Adrenal gland (tissue), 12 donors: ENCODE data around the gene RUNDC1. TPM values are rescaled to one million over a fixed set of nuclear protein-coding genes. Genes with fewer than 3 reads are reported as not detected.
A peak's percentile ranks its signal among the peaks of the same experiment; 100 is the strongest.
"Not testable (repeated sequence)": the region's sequence is repeated elsewhere in the genome, so short reads cannot be mapped to it uniquely, and the experiment has no call there.

ENCODE experiments used
- DNase-seq, 7 donors: peaks; one replicate each; pipeline ENCODE4 v3.0.0-alpha.2; 2019 to 2020
- H3K27ac ChIP-seq, 5 donors: fragments of 200-600 bp; sonication (generic) in 4 of 5; 1 replicate in 3 of 5; 2 replicates in 2 of 5; pipeline versions ENCODE4 v1.5.1 to v1.8.0; 2016 to 2020; ENCODE audit warnings: mild to moderate bottlenecking in 1 of 5
- H3K27me3 ChIP-seq: fragments of 200-600 bp; 2 replicates; pipeline ENCODE4 v1.8.0; 2021
- H3K36me3 ChIP-seq, 2 donors: fragments of 200-600 bp; replicated peaks in 1 of 2; 1 replicate in 1 of 2; 2 replicates in 1 of 2; pipeline versions ENCODE4 v1.5.1 to v1.8.0; 2018 to 2022
- H3K4me1 ChIP-seq, 2 donors: fragments of 200-600 bp; replicated peaks in 1 of 2; 1 replicate in 1 of 2; 2 replicates in 1 of 2; pipeline versions ENCODE4 v1.5.1 to v1.8.0; 2018 to 2021
- H3K4me3 ChIP-seq, 4 donors: fragments of 200-600 bp; sonication (generic) in 3 of 4; one replicate each; pipeline ENCODE4 v1.5.1; 2016 to 2018
- H3K9me3 ChIP-seq, 3 donors: fragments of 200-600 bp; sonication (generic) in 1 of 3; replicated peaks in 1 of 3; 1 replicate in 2 of 3; 2 replicates in 1 of 3; pipeline versions ENCODE4 v1.5.1 to v1.8.0; 2016 to 2021
- POLR2A ChIP-seq, 2 donors: fragments of 450-650 bp; IDR thresholded peaks; one replicate each; pipeline ENCODE4 v1.6.1; 2017; ENCODE audit warnings: antibody characterized with exemption in 2 of 2, mild to moderate bottlenecking in 2 of 2, moderate library complexity in 1 of 2
- WGBS, 4 donors: extraction: QIAGEN DNeasy Blood & Tissue Kit in 2 of 4; methylation state at CpG; one replicate each; pipeline versions ENCODE4 v1.1.5 to v1.1.7; 2013 to 2017; 5-methylcytosine and 5-hydroxymethylcytosine counted together
- intact Hi-C, 2 donors: fragments of 100-400 bp; cut with DNase I; formaldehyde crosslinking; loops; one replicate each; pipeline versions ENCODE4 v1.14.1 to v1.15.0; 2022 to 2023
- polyA plus RNA-seq, 3 donors: library from polyadenylated mRNA; stranded (reverse); fragments of 200-250 nt in 2 of 3; fragments of 350-450 nt in 1 of 3; fragmentation: Illumina TruSeq in 1 of 3; extraction: RNeasy Lipid Tissue Mini Kit (QIAGEN cat#74804) in 1 of 3; gene quantifications; one replicate each; pipeline ENCODE4 v1.2.3, GENCODE V29; 2013 to 2014
- total RNA-seq, 9 donors: library from RNA; depleted of rRNA in 4 of 9; stranded (reverse); fragments of >200 nt in 4 of 9; fragments of 120-200 nt in 1 of 9; fragmentation: NEBNext Ultra II Directional in 1 of 9; extraction: Animal tissue kit (Norgen Biotek cat#: 25700) in 1 of 9; gene quantifications; one replicate each; pipeline versions ENCODE4 v1.1.0 to v1.2.4, GENCODE V29; 2013 to 2023
- TF ChIP-seq, protein P1 (sequence below), 6 experiments: fragments of 450-650 bp in 4 of 6; fragments of 200-600 bp in 2 of 6; sonication (generic) in 1 of 6; IDR thresholded peaks; 1 replicate in 5 of 6; 2 replicates in 1 of 6; pipeline versions ENCODE4 v1.5.1 to v1.8.0; 2016 to 2021; ENCODE audit warnings: antibody characterized with exemption in 6 of 6, mild to moderate bottlenecking in 2 of 6, moderate library complexity in 1 of 6
- donor health status: healthy with polysubstance abuse.
- donor health status: Bipolar disorder and iron deficiency.
- donor health status: DM: yes; HTN: yes; CAD: no.
- donor health status: DM: no; HTN: no; CAD: no.
- donor health status: DM: no; HTN: no; CAD: no.
- donor health status: DM: yes; HTN: yes; CAD: no.

The RUNDC1 gene
- total and polyA plus RNA-seq, 12 donors, result 7.6 to 29.7 (median 17.1) TPM

DNA sequence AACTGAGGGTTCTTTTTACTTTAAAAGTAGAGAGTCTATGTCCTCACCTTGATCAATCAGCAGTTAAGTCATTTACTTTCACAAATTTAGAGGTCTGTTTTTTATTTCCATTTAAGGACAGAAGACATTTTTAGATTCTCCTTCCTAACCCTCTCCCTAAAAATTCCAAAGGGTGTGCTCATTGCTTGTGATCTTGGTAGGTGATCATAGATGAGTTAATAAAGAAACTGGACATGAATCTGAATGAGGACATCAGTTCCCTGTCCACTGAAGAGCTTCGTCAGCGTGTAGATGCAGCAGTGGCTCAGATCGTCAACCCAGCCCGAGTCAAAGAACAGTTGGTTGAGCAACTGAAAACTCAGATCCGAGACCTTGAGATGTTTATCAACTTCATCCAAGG is 8.8 kb downstream of the RUNDC1 start:
- H3K27me3 ChIP-seq, result no peaks in the 10 kb centered on the region
- H3K36me3 ChIP-seq, result peaks cover 0 to 79% of the 10 kb centered on the region in 2 donors
- H3K4me3 ChIP-seq, result no peak overlapping the region
- TF ChIP-seq, protein P1, sequence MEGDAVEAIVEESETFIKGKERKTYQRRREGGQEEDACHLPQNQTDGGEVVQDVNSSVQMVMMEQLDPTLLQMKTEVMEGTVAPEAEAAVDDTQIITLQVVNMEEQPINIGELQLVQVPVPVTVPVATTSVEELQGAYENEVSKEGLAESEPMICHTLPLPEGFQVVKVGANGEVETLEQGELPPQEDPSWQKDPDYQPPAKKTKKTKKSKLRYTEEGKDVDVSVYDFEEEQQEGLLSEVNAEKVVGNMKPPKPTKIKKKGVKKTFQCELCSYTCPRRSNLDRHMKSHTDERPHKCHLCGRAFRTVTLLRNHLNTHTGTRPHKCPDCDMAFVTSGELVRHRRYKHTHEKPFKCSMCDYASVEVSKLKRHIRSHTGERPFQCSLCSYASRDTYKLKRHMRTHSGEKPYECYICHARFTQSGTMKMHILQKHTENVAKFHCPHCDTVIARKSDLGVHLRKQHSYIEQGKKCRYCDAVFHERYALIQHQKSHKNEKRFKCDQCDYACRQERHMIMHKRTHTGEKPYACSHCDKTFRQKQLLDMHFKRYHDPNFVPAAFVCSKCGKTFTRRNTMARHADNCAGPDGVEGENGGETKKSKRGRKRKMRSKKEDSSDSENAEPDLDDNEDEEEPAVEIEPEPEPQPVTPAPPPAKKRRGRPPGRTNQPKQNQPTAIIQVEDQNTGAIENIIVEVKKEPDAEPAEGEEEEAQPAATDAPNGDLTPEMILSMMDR (IDR thresholded peaks at IDR 0.05), result no peak
- TF ChIP-seq POLR2A (IDR thresholded peaks at IDR 0.05), result no peak
- H3K27ac ChIP-seq, result peak overlapping the region; percentile 17 to 84 (median 66)
- H3K4me1 ChIP-seq, result peaks cover 13 to 29% of the 10 kb centered on the region in 2 donors
- H3K9me3 ChIP-seq, result no peaks in the 10 kb centered on the region
- peak in 2 of 7 donors; percentile 42 to 44 for DNase-seq
- 46 to 63% (median 52%) methylated on average over 5 of the region's 5 CpGs for WGBS, 4 donors
- intact Hi-C loops, result no loop called here

DNA sequence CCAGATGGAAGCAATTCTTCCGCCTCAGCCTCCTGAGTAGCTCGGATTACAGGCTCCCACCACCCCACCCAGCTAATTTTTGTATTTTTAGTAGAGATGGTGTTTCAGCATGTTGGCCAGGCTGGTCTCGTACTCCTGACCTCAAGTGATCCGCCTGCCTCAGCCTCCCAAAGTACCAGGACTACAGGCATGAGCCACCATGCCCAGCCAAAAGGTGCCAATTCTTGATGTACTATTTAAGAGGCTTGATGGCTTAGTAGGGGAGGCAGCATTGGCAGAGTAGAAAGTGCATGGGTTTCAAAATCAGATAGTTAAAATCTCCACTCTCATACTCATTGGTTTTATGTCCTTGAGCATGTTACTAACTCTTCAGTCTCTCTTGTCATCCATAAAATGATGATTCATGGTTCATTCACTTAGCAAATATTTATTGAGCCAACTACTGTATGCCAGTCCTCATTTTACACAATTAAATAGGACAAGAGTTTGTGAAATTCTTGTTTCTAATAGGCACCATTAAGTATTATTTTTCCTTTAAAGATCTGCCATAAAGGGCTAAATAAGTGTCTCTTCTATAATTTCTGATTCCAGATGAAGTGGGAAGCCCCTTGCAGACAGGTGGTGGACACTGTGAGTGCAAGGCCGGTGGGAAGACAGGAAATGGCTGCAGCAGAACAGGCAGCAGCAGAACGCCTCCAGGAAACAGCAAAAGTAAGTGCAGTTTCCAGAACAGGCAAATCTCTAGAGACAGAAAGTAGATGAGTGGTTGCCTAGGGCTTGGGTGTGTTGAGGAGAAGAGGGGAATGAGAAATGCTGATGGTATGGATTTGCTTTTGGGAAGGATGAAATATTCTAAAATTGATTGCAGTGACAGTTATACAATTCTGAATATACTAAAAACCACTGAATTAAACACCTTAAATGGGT is 9.6 kb downstream of the RUNDC1 start:
- H3K27me3 ChIP-seq, result no peaks in the 10 kb centered on the region
- peak overlapping the region; percentile 57 to 84 (median 67) for H3K27ac ChIP-seq
- intact Hi-C loops, result loop anchor here in 1 of 2 donors (10.0 kb wide), 1 partner anchor 145 kb away; the partner anchor contains the start of gene AOC2
- 60 to 75% (median 68%) methylated on average over 6 of the region's 6 CpGs for WGBS, 4 donors
- TF ChIP-seq POLR2A (IDR thresholded peaks at IDR 0.05), result no peak
- TF ChIP-seq, protein P1 (IDR thresholded peaks at IDR 0.05), result no peak
- DNase-seq, result no peak
- H3K4me1 ChIP-seq, result peaks cover 13 to 20% of the 10 kb centered on the region in 2 donors
- H3K9me3 ChIP-seq, result no peaks in the 10 kb centered on the region
- H3K36me3 ChIP-seq, result peaks cover 0 to 78% of the 10 kb centered on the region in 2 donors
- no peak overlapping the region for H3K4me3 ChIP-seq

DNA sequence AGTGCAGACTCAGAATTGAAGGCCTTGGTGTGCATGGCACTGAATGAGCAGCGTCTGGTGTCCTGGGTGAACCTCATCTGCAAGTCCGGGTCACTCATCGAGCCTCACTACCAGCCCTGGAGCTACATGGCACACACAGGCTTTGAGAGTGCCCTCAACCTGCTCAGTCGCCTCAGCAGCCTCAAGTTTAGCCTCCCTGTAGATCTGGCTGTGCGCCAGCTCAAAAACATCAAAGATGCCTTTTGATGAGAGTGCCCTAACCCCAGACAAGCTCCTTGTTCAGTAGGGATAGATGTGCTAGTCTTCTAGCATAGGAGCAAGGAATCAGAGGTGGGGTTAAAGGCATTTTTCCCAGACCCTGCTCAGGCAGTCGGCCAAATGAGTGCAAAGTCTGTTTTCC is 11.1 kb downstream of the RUNDC1 start:
- Histone ChIP-seq H3K27me3 (no peaks in the 10 kb centered on the region), H3K4me1 (peaks cover 13 to 18% of the 10 kb centered on the region in 2 donors), H3K36me3 (peaks cover 0 to 65% of the 10 kb centered on the region in 2 donors), H3K27ac (peak overlapping the region in 2 of 5 donors; percentile 43 to 84), H3K4me3 (no peak overlapping the region), H3K9me3 (no peaks in the 10 kb centered on the region)
- WGBS, 4 donors, result 86 to 100% (median 90%) methylated on average over 2 to 6 of the region's 6 CpGs
- no peak for DNase-seq
- TF ChIP-seq, protein P1 (IDR thresholded peaks at IDR 0.05), result no peak
- TF ChIP-seq POLR2A (IDR thresholded peaks at IDR 0.05), result no peak
- intact Hi-C loops, result loop anchor here in 1 of 2 donors (10.0 kb wide), 1 partner anchor 147 kb away; the partner anchor contains the start of gene AOC2

DNA sequence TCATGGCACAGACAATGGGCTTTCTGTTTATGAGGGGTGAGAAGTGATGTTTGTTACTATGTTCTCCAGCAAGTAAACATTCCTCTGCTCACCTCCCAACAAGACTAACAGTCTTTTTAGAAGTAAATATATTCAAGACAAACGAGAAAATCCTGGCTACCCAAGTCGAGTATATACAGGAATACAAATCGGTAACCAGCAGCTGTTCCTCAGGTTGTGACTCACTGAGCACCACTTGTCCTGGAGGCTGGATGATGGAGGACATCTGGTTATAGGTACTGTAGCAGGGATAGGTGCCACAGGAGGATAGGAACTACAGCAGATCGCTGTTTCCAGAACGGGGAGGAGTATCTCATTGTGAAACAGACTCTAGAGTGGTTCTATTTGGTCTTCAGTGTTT is 12.5 kb downstream of the RUNDC1 start:
- no peaks in the 10 kb centered on the region for H3K9me3 ChIP-seq
- DNase-seq, result no peak
- peaks cover 13 to 25% of the 10 kb centered on the region in 2 donors for H3K4me1 ChIP-seq
- TF ChIP-seq, protein P1 (IDR thresholded peaks at IDR 0.05), result peak in 1 of 6 experiments; percentile 1
- no peak for TF ChIP-seq POLR2A (IDR thresholded peaks at IDR 0.05)
- H3K4me3 ChIP-seq, result no peak overlapping the region
- H3K27me3 ChIP-seq, result no peaks in the 10 kb centered on the region
- 76 to 95% (median 90%) methylated on average over 5 of the region's 5 CpGs for WGBS, 4 donors
- intact Hi-C loops, result loop anchor here in 1 of 2 donors (10.0 kb wide), 1 partner anchor 148 kb away; the partner anchor contains the start of gene AOC2
- peaks cover 0 to 56% of the 10 kb centered on the region in 2 donors for H3K36me3 ChIP-seq
- no peak overlapping the region for H3K27ac ChIP-seq

DNA sequence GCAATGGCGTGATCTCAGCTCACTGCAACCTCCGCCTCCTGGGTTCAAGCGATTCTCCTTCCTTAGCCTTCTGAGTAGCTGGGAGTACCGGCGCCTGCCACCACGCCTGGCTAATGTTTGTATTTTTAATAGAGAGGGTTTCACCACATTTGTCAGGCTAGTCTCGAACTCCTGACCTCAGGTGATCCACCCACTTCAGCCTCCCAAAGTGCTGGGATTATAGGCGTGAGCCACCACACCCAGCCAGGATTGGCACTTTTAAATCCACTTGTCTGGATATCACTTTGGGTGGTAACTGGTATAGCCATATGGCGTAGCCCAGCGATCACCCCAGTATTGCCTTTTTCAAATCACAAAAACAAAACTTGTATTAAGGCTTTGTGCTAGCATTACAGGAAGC is 13.5 kb downstream of the RUNDC1 start:
- peaks cover 10 to 24% of the 10 kb centered on the region in 2 donors for H3K4me1 ChIP-seq
- DNase-seq, result not testable (repeated sequence)
- 85 to 88% (median 87%) methylated on average over 10 of the region's 10 CpGs for WGBS, 4 donors

More for the DNA sequence above, 13.5 kb downstream of the RUNDC1 start:
- not testable (repeated sequence) for H3K27ac ChIP-seq, H3K4me3 ChIP-seq, H3K9me3 ChIP-seq, H3K27me3 ChIP-seq
- peaks cover 0 to 45% of the 10 kb centered on the region in 2 donors for H3K36me3 ChIP-seq
- intact Hi-C loops, result loop anchor here in 1 of 2 donors (10.0 kb wide), 1 partner anchor 149 kb away; the partner anchor contains the start of gene AOC2
